ENCODE measurements around the gene ZNF205. TPM values are rescaled to one million over a fixed set of nuclear protein-coding genes. Genes with fewer than 3 reads are reported as not detected.

Gene ZNF205
- total and polyA plus RNA-seq, 9 of the 15 experiments (the other 6 are each of a cell fraction or from before 2014, with no cell fraction given) = 2.4 to 11.8 (median 5.1) TPM; not detected in 2

DNA sequence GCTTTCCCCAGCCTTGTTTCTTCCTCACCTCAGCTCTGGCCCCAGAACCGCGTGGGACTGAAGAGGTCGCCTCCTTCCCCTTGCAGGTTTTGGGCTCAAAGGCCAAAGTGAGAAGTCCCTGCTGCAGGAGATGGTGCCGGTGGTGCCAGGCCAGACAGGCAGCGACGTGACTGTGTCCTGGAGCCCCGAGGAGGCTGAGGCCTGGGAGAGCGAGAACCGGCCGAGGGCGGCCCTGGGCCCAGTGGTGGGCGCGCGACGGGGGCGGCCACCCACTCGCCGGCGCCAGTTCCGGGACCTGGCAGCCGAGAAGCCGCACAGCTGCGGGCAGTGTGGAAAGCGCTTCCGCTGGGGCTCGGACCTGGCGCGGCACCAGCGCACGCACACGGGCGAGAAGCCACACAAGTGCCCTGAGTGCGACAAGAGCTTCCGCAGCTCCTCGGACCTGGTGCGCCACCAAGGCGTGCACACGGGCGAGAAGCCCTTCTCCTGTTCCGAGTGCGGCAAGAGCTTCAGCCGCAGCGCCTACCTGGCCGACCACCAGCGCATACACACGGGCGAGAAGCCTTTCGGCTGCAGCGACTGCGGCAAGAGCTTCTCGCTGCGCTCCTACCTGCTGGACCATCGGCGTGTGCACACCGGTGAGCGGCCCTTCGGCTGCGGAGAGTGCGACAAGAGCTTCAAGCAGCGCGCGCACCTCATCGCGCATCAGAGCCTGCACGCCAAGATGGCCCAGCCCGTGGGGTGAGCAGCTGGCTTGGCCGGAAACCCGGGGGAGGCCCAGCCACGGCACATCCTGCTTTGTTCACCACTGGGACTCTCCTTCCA is 28.4 kb downstream of the ZNF205 start:
- peaks cover 4% of the 10 kb centered on the region for H3K79me2 ChIP-seq (ENCODE audit: control insufficient read depth, insufficient read depth, low read length)
- no peak overlapping the region for H3K4me2 ChIP-seq (ENCODE audit: insufficient read depth, low read length)
- H3K4me1 ChIP-seq (replicated peaks in 1 of 2; ENCODE audit: control insufficient read depth in 2 of 2, insufficient read depth in 2 of 2, low read length in 2 of 2) = peaks cover 0 to 54% of the 10 kb centered on the region in 2 experiments; a peak in 2 of 5 replicates
- no peaks in the 10 kb centered on the region for H3K9me1 ChIP-seq (ENCODE audit: control insufficient read depth, insufficient read depth, low read length)
- intact Hi-C loops (cut with micrococcal nuclease) = no loop called here
- 86% methylated on average over 38 of the region's 69 CpGs for WGBS (ENCODE audit: insufficient coverage, low coverage, missing lambda C conversion rate)
- BruUV-seq (replicated peaks) = no TSS peak
- CTCF ChIA-PET (ENCODE audit: low intra/inter-chr PET ratio) = no interaction called here
- TF ChIP-seq RBFOX2 (IDR thresholded peaks at IDR 0.05; ENCODE audit: low read depth, low read length) (0 out of 2 replicates have a peak, but pooled peaks have one; percentile 14), TGIF2 (CRISPR knock-in tag; IDR thresholded peaks at IDR 0.05) (no peak)
- H3K27ac ChIP-seq (ENCODE audit: extremely low read depth, low read depth, low read length) = no peak overlapping the region
- H2AFZ ChIP-seq (ENCODE audit: low read depth, low read length) = no peak overlapping the region
- POLR2A ChIA-PET = interaction anchor here (0.6 to 2.6 kb wide), 3 partner anchors 9 to 713 kb away, joined by 3 to 17 read pairs (median 7); no protein-coding TSS in a partner anchor
- no peaks in the 10 kb centered on the region for H3K9me3 ChIP-seq (replicated peaks; ENCODE audit: control insufficient read depth, insufficient read depth, low read depth, low read length)
- DNase-seq (ENCODE audit: extremely low read depth in 1 of 4, low spot score in 3 of 4) (no peak), FAIRE-seq (no peak), ATAC-seq (no peak)
- H3K9ac ChIP-seq (ENCODE audit: insufficient read depth in 1 of 2, low read depth in 2 of 2, low read length in 2 of 2) = no peak overlapping the region
- no peaks in the 10 kb centered on the region for H3K27me3 ChIP-seq (ENCODE audit: control insufficient read depth in 2 of 2, insufficient read depth in 2 of 2, low read length in 2 of 2)
- H4K20me1 ChIP-seq (replicated peaks; ENCODE audit: control insufficient read depth, insufficient read depth, low read length) = no peaks in the 10 kb centered on the region
- H3K4me3 ChIP-seq = no peak overlapping the region
- in situ Hi-C loops (cut with MboI) = no loop called here
- peaks cover 21% of the 10 kb centered on the region; the same call in 1 of the 3 replicates for H3K36me3 ChIP-seq (ENCODE audit: control insufficient read depth, insufficient read depth, low read length)

DNA sequence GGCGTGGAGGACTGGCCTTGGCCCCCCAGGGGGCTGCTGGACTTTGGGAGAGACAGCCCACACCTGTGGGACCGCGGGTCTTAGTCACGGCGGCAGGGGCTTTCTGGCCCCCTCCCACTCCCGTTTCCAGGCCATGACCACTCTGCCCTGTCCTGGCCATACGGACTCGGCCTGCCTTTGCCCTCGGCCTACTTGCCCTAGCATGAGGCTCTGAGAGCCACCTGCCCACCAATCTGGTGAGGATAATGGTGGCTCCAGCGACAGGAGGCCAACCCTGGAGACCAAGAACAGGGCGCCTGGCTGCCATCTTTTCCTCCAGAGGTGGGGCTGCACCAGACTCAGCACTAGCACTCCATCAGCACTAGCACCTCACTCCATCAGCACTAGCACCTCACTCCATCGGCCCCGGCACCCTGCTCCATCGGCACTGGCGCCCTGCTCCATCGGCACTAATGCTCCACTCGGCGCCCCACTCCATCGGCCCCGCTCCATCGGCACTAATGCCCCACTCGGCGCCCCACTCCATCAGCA is 29.5 kb downstream of the ZNF205 start:
- Histone ChIP-seq H3K9me1 (ENCODE audit: control insufficient read depth, insufficient read depth, low read length) (no peaks in the 10 kb centered on the region), H3K27me3 (ENCODE audit: control insufficient read depth in 2 of 2, insufficient read depth in 2 of 2, low read length in 2 of 2) (no peaks in the 10 kb centered on the region), H3K9me3 (replicated peaks; ENCODE audit: control insufficient read depth, insufficient read depth, low read depth, low read length) (no peaks in the 10 kb centered on the region), H2AFZ (ENCODE audit: low read depth, low read length) (no peak overlapping the region), H3K36me3 (ENCODE audit: control insufficient read depth, insufficient read depth, low read length) (peaks cover 21% of the 10 kb centered on the region; the same call in 1 of the 3 replicates), H4K20me1 (replicated peaks; ENCODE audit: control insufficient read depth, insufficient read depth, low read length) (no peaks in the 10 kb centered on the region), H3K79me2 (ENCODE audit: control insufficient read depth, insufficient read depth, low read length) (no peaks in the 10 kb centered on the region), H3K4me2 (ENCODE audit: insufficient read depth, low read length) (no peak overlapping the region), H3K27ac (ENCODE audit: extremely low read depth, low read depth, low read length) (no peak overlapping the region), H3K4me3 (no peak overlapping the region), H3K9ac (ENCODE audit: insufficient read depth in 1 of 2, low read depth in 2 of 2, low read length in 2 of 2) (no peak overlapping the region), H3K4me1 (replicated peaks in 1 of 2; ENCODE audit: control insufficient read depth in 2 of 2, insufficient read depth in 2 of 2, low read length in 2 of 2) (peaks cover 0 to 54% of the 10 kb centered on the region in 2 experiments; a peak in 2 of 5 replicates)
- intact Hi-C loops (cut with micrococcal nuclease) = no loop called here
- 92% methylated on average over 10 of the region's 23 CpGs for whole genome bisulfite sequencing (ENCODE audit: insufficient coverage, low coverage, missing lambda C conversion rate)
- ChIA-PET POLR2A (no interaction called here), CTCF (ENCODE audit: low intra/inter-chr PET ratio) (no interaction called here)
- no peak for DNase-seq (ENCODE audit: extremely low read depth in 1 of 4, low spot score in 3 of 4)
- no TSS peak for BruUV-seq (replicated peaks)
- no peak for ATAC-seq
- FAIRE-seq = no peak
- TF ChIP-seq, protein P1, sequence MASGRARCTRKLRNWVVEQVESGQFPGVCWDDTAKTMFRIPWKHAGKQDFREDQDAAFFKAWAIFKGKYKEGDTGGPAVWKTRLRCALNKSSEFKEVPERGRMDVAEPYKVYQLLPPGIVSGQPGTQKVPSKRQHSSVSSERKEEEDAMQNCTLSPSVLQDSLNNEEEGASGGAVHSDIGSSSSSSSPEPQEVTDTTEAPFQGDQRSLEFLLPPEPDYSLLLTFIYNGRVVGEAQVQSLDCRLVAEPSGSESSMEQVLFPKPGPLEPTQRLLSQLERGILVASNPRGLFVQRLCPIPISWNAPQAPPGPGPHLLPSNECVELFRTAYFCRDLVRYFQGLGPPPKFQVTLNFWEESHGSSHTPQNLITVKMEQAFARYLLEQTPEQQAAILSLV (tag; IDR thresholded peaks at IDR 0.05) = no peak
- peak; percentile 16 for TF ChIP-seq POLR2G (IDR thresholded peaks at IDR 0.05; ENCODE audit: low read depth, low read length)
- TF ChIP-seq, protein P2, sequence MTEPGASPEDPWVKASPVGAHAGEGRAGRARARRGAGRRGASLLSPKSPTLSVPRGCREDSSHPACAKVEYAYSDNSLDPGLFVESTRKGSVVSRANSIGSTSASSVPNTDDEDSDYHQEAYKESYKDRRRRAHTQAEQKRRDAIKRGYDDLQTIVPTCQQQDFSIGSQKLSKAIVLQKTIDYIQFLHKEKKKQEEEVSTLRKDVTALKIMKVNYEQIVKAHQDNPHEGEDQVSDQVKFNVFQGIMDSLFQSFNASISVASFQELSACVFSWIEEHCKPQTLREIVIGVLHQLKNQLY (CRISPR knock-in tag; conservative IDR thresholded peaks at IDR 0.05) = no peak
- in situ Hi-C loops (cut with MboI) = no loop called here
